HG02642 (cell line): Measurements from ENCODE around the gene DOK7.
"Not testable (repeated sequence)": the region's sequence is repeated elsewhere in the genome, so short reads cannot be mapped to it uniquely, and the experiment has no call there.

ENCODE experiments used
- ATAC-seq: cut with Tn5 transposase; IDR thresholded peaks from one replicate; pipeline ENCODE4 v1.9.1; 2021; ENCODE audit warnings: mild to moderate bottlenecking; ENCODE audit not compliant: unreplicated experiment, poor library complexity

DOK7 gene

DNA sequence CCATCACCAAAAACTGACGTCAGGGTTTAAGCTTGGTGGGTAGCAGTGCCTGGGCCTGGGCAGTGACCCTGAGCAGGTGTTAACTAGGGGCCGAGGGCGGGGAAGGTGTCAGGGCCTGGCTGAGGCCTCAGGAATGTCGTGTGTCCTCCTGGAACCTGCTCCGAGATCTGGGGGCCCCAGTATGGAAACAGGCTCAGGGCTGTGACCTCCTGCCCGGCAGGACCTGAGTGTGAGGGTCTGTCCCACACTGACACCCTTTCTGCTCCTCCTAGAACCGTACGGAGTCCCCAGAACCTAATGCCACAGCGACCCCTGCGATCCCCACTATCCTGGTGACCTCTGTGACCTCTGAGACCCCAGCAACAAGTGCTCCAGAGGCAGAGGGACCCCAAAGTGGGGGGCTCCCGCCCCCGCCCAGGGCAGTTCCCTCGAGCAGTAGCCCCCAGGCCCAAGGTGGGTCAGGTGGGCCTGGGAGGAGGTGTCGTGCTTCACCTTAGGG, 20.6 kb upstream of the DOK7 start:
- ATAC-seq, result no peak

DNA sequence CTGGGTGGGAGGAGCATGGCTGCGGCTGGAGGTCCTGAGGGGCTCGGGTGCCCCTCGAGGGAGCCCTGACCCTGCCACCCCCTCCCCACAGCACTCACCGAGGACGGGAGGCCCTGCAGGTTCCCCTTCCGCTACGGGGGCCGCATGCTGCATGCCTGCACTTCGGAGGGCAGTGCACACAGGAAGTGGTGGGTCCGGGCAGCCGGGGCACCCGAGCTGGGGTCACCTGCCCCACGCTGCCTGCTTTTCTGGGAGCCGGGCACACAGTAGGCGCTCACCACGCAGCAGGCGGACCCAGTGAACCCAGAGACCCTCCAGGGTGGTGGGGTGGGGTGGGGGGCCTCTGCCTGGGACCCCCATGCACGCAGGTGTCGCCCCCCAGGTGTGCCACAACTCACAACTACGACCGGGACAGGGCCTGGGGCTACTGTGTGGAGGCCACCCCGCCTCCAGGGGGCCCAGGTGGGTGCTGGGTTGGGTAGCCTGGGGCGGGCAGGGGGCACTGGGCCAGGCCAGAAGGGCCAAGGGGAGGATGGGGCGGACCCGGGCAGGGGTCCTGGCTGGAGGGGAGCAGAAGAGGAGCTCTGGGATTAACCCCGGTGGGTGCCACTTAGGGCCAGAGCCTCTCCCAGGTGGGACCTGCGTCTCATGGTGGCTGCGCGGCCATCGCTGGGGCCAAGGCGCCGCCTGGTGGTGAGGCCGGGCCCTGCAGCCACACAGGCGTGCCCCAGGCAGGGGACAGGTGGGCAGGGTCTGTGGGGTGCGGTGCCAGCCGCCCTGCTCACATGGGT, 20.0 kb upstream of the DOK7 start:
- ATAC-seq, result no peak

DNA sequence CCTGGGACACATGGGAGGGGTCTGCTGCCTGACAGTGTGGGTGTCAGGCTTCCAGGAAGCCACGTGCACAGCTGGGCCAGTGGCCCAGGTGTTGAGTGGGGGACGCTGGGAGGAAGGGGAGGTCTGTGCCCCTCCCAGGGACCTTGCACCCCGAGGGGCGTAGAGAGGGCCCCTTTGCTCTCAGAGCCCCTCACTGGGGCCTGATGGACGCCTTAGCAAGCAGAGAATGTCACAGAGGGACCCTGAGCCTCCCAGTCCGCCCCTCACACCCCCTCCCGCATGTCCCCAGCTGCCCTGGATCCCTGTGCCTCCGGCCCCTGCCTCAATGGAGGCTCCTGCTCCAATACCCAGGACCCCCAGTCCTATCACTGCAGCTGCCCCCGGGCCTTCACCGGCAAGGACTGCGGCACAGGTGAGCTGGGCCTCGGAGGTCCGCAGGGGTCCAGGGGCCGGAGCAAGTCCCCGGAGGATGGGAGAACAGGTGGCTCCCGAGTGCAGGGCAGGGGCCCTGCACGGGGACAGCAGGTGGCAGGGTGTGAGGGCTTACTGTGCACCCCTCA, 19.3 kb upstream of the DOK7 start:
- ATAC-seq, result no peak

DNA sequence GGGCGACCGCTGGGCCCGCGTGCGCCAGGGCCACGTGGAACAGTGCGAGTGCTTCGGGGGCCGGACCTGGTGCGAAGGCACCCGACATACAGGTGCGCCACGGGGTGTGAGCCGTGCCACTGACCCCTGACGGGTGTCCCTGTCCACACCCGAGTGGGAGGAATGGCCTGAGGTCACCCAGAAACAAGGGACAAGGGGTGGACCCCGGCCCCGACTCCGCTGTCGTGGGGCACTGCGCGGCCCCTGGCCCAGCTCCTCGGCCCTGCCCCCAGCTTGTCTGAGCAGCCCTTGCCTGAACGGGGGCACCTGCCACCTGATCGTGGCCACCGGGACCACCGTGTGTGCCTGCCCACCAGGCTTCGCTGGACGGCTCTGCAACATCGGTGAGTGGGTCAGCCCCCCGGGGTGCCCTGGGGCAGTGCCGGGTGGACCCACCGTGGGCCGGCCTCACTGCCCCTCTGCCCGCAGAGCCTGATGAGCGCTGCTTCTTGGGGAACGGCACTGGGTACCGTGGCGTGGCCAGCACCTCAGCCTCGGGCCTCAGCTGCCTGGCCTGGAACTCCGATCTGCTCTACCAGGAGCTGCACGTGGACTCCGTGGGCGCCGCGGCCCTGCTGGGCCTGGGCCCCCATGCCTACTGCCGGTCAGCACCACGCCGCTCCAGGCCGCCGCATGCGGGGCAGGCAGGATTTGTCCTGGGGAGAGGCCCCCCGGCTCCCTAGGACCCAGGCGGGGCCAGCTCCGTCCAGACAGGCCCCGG, 18.6 kb upstream of the DOK7 start:
- ATAC-seq, result no peak

DNA sequence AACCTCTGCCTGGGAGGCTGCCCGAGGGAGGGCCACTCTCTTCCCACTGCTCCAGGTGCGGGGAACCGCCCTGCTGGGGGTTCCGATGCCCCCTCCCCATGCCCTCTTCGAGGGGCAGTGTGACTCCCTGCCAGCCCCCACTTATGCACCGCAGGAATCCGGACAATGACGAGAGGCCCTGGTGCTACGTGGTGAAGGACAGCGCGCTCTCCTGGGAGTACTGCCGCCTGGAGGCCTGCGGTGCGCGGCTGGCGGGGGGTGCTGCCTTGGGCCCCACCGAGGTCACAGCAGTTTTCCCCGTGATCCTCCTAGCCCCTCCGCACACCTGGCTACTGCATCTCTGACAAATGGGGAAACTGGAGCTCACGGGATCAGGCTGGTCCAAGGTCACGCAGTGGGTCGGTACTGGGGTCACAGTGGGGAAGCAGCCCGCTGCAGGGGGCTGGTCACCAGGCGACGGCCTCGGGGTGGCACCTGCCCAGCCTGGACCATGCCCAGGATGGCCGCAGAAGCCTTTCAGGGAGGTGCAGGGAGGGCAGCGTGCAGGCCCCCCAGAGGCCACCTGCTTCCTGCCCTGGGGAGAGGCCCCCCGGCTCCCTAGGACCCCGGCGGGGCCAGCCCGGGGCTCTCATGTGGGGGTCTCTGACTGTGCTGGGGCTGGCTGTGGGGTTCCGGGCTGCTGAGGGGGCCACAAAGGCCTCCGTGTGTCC, 17.8 kb upstream of the DOK7 start:
- ATAC-seq, result no peak

DNA sequence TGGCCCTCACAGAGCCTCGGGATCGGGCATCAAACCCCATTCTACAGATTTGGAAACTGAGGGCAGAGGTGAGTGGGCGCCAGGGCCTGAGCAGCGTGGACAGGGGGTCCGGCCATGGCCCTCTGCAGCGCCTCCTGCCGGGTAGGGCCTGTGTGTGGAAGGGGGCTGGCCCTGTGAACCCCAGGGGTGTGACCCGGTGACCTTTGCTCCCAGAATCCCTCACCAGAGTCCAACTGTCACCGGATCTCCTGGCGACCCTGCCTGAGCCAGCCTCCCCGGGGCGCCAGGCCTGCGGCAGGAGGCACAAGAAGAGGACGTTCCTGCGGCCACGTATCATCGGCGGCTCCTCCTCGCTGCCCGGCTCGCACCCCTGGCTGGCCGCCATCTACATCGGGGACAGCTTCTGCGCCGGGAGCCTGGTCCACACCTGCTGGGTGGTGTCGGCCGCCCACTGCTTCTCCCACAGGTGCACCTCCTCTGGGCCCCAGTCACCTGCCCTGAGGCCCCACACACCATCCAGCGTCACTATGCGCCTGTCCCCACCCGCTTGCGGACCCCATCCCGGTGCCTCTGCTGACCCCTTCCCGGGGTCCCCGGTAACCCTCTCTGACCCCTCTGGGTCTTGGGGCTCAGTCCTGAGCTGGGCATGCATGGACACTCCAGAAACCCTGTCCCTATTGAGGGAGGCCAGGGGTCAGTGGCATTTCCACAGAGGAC, 17.1 kb upstream of the DOK7 start:
- no peak for ATAC-seq

DNA sequence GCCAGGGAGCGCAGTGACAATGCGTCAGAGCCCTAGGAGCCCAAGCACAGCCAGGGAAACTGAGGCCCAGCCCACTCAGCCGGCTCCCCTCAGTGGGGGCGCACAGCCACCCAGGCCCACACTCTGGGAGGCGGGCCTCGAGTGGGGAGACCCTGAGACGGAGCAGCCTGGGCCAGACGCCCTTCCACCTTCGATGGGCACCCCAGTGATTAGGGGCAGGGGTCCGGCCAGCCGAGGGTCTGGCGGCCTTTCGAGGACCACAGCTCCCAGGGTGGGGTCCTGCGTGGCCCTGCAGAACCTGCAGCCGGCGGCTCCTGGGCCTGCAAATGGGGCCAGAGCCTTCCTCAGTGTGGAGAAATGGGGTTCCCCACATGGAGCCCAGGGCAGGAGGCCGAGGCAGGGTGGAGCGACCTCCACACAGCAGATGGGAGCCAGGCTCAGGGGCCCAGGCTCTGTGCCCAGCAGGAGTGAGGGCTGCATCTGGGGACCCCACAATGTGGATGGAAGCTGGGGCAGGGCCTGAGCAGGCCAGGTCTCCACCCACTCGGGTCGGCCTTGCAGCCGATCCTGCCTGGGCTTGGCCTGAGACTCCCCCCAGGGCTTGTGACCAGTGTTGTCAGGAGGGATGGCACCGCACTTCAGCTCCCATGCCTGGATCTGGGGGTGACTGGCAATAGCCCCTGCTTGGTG, 16.3 kb upstream of the DOK7 start:
- ATAC-seq, result no peak

DNA sequence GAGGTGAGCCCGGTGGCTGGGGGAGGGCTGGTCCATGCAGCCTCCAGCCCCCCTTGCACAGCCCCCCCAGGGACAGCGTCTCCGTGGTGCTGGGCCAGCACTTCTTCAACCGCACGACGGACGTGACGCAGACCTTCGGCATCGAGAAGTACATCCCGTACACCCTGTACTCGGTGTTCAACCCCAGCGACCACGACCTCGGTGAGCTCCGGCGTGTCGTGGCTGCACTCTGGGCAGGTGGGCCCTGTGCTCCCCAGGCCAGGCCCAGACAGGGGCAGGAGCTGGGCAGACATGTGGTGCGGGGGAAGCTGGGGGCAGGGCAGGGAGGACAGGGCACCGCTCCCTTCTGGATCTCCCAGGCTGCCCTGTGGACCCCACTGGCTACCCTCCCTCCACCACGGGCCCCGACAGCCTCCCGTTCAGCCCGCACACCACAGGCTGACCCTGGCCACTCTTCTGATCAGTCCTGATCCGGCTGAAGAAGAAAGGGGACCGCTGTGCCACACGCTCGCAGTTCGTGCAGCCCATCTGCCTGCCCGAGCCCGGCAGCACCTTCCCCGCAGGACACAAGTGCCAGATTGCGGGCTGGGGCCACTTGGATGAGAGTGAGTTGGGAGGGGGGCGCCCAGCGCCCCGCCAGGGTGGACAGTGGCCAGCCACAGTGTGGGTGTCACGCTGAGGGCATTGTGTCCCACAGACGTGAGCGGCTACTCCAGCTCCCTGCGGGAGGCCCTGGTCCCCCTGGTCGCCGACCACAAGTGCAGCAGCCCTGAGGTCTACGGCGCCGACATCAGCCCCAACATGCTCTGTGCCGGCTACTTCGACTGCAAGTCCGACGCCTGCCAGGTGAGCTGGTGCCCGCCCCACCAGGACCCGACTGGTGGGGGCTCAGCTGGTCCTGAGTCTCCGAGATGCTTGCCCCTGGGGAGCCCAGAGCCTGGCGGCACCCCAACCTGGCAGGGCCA, 15.4 kb upstream of the DOK7 start:
- no peak for ATAC-seq

DNA sequence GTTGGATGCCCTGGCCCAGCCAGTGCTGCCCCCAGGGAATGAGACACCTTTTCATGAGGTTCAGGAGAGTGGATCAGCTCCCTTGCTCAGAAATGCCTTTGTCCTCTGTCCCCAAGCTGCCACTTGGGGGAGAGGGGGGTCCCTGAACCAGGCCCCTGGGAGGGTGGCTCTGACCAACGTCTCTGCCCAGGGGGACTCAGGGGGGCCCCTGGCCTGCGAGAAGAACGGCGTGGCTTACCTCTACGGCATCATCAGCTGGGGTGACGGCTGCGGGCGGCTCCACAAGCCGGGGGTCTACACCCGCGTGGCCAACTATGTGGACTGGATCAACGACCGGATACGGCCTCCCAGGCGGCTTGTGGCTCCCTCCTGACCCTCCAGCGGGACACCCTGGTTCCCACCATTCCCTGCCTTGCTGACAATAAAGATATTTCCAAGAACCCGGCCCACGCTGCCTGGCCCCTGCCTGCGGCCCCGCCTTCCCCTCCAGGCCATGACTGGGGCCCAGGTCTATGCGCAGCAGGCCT, 14.0 kb upstream of the DOK7 start:
- ATAC-seq, result no peak

DNA sequence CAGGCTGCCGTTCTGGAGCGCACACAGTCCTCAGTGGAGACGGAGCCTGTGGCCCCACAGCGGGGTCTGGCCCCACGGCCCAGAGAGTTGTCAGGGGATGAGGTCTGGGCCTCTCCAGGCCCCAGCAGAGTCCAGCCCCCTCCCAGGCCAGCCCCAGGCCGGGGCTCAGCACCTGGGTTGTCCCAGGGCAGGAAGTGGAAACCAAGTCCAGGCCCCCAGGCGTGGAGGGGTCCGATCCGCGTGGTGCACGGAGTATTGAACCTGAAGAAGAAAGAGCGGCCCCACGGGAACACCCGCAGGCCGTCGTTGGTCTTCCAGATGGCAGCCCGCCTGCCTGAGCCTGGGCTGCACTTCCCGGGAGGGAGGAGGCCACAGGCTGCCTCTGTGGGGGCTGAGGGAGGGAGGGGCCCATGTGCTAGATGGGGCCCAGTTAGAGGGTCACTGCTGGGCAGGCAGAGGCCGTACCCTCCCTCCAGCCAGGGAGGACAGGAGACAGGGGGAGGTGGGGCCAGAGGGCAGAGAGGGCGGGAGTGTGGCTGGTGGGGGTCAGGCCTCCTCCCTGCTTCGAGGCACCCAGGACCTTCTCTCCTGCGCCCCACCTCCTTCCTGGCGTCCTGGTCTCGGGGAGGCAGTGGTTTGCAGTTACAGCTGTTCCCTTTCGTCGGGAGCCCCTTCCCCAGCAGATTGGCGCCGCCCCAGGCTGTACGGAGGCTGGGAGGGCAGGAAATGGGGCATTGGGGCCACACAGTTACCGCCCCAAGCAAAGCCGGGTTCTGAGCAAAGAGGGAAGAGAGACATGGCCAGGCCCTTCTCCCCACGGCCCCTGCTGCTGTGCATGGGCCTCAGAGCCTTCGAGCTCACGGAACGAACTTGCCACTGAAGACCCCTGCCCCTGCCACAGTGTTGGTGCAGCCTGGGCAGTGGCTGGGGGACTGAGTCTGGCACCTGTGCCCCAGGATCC, 13.3 kb upstream of the DOK7 start:
- ATAC-seq, result no peak

DNA sequence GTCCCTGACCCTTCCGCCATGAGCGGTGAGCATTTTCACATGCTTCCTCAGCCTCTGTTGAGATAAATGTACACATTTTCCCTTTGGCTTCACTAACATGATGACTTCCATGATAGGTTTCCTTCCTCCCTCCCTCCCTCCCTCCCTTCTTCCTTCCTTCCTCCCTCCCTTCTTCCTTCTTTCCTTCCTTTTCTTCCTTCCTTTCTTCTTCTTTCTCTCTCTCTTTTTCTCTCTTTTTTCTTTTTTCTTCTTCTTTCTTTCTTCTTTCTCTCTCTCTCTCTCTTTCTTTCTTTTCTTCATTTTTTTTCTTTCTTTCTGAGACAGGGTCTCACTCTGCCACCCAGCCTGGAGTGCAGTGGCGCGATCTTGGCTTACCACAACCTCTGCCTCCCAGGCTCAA, 12.5 kb upstream of the DOK7 start:
- no peak for ATAC-seq

DNA sequence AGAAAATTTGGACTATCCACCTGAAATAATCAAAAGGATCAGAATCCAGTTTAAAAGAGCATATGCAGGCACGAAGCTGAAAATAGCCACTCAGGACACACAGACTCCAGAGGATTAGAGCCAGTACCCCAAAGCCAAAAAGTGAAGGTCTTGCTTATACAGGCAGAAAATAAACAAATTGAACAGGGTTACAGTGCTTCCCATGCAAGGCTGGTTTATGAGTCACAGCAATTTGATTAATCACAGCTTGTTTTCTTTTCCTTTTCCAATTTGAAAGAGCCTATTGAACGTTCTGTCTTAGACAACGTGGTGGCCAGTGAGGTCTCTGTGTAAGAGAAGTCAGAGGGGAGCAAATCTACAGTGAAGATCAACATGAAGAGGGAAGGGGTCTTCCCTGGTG, 11.2 kb upstream of the DOK7 start:
- ATAC-seq, result no peak

DNA sequence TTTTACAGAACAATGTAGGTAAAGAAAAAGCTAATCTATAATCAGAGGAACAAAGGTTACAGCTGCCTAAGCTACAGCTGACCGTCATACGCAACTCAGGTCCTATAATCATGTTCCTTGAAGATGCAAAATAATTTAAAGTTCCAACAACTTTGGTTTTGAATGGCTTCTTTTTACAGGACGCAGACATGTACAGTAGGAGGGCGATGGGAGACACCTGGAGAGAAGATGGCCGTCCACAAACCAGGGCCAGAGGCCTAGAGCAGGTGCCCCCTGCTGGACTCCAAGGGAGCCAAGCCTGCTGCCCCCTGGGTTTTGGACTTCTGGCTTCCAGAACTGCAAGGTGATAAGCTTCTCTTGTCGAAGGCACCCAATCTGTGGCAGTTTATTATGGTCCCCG, 10.7 kb upstream of the DOK7 start:
- no peak for ATAC-seq

DNA sequence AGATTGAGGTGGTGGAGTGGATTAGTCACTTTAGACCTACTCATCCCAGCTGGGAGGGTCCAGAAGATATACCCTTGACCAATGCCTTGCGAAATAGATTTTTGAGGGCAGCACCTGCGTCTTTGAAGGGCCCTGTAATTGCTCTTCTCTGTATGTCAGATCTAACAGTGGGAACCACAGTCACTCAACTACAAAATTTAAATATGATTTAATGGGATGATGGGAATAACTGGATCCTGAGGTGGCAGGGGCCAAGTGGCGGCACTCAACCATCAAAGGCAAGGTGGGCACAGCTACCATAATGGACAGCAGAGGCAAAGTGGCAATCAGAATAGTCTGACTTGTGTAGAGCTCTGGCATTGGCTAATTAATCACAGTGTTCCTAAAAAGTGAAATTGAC, 7.5 kb upstream of the DOK7 start:
- not testable (repeated sequence) for ATAC-seq

DNA sequence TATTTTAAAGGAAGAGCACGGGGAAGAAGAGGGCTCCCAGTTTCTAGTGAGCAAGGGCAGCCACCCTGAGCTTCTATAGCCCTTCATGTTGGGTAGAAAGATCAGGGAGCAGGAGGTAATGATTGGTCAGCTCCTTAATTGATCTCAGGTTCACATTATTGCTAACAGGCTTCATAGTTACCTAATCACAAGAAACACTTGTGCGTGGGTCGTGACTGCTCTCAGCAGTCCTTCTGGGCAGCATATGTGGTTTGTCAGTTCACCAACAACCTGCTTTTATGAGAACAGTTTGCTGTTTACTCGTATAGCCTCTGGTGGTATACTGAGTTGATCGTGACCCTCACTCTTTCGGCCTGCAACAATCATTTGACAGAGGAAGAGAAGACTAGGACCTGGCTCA, 4.7 kb upstream of the DOK7 start:
- ATAC-seq, result no peak

DNA sequence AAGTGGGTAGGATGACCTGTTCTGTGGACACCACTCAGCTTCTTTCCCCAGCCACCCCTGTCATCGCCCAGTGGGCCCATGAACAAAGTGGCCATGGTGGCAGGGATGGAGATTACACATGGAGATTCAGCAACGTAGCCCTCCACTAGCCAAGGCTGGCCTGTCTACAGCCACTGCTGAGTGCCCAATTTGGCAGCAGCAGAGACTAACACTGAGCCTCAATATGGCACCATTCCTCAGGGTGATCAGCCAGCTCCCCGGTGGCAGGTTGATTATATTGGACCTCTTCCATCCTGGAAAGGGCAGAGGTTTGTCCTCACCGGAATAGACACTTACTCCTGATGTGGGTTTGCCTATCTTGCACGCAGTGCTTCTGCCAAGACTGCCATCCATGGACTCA, 4.0 kb upstream of the DOK7 start:
- ATAC-seq, result not testable (repeated sequence)

DNA sequence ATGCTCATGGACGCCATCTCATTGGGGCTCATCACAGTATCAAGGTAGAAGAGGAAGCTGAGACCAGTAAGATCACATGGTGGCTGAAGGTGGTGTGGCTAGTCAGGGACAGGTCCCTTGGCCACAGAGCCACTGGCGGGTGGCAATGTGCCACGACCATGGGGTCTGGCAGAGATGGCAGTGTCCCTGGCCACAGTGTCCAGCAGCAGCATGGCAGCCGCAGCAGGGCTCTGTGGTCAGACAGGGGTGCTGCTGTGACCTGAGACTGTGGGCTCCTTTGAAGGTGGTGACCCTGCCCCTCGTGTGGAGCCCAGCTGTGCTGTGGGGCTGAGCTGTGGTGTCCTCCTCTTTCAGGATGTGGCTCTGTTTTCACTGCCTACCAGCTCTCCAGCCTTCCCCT, 2.2 kb upstream of the DOK7 start:
- no peak for ATAC-seq
